Measurements from ENCODE around the gene PHF24.
"Not testable (repeated sequence)": the region's sequence is repeated elsewhere in the genome, so short reads cannot be mapped to it uniquely, and the experiment has no call there.

The PHF24 gene

DNA sequence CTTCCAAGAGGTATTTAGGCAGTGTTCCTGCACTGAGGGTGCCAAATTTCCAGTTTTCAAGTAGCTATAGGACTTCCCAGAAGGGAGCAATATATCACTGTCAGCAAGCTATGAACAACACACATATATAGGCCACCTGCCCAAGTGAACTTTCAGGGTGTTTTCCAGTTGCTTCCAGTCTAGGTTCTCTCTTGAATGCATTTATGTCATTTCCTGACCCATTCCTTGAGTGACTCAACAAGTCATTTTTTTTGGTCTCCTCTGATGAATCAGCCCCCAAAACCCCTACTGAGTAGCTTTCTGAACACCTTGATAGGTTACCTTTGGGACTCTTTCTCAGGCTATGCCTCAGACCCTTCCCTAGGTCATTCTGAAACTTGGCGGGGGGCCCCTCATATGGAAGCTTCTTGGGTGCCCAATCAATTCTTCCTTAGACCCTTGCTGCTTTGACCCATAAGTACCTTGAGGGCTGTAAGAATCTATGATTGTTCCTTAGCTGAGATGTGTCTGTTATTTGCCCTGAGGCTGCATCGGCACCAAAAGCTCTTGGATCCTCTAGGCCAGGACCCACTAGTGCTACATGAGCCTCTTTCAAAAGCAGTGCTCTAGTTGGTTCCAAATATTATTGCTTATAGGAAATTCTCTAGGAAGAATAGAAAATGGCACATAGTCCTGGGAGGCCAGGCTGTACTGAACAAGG, 43.9 kb downstream of the PHF24 start:
- TF ChIP-seq, protein P1, sequence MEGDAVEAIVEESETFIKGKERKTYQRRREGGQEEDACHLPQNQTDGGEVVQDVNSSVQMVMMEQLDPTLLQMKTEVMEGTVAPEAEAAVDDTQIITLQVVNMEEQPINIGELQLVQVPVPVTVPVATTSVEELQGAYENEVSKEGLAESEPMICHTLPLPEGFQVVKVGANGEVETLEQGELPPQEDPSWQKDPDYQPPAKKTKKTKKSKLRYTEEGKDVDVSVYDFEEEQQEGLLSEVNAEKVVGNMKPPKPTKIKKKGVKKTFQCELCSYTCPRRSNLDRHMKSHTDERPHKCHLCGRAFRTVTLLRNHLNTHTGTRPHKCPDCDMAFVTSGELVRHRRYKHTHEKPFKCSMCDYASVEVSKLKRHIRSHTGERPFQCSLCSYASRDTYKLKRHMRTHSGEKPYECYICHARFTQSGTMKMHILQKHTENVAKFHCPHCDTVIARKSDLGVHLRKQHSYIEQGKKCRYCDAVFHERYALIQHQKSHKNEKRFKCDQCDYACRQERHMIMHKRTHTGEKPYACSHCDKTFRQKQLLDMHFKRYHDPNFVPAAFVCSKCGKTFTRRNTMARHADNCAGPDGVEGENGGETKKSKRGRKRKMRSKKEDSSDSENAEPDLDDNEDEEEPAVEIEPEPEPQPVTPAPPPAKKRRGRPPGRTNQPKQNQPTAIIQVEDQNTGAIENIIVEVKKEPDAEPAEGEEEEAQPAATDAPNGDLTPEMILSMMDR (IDR thresholded peaks at IDR 0.05; ENCODE audit: control insufficient read depth, insufficient read depth, low read depth, low read length, missing control alignments): no peak
- H3K4me3 ChIP-seq (ENCODE audit: control insufficient read depth, low read depth, low read length): no peak overlapping the region
- no peak for DNase-seq (ENCODE audit: low read depth)

DNA sequence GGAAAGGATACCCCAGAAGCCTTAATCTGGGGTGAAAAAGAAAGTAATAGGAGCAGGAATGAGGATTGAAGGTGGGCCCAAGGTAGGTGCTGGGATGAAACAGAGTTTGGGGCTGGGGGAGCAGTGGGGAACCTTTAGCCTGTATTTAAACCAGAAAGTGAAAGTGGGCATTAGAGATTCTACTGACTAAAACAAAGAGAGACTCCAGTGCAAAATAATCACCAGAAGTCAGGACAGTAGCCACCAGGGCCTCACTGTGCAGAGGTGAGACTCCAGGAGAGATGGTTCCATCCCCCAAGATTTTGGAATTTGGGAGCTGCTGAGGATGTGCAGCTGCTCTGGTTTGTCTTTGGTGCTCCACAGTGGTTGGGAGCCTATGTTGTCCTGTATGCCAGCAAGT, 44.5 kb downstream of the PHF24 start:
- TF ChIP-seq, protein P1 (IDR thresholded peaks at IDR 0.05; ENCODE audit: control insufficient read depth, insufficient read depth, low read depth, low read length, missing control alignments): no peak
- no peak for DNase-seq (ENCODE audit: low read depth)

DNA sequence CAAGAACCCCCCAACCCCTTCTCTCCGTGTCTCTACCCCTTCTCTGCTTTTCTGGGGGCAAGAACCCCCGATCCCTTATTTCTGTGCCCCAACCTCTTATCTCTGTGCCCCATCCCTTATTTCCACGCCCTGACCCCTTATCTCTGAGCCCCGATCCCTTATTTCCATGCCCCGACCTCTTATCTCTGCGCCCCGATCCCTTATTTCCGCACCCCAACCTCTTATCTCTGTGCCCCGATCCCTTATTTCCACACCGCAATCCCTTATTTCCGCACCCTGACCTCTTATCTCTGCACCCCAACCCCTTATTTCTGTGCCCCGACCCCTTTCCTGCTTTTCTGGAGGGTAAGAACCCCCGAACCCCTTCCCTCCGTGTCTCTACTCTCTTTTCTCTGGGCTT, 46.2 kb downstream of the PHF24 start:
- DNase-seq (ENCODE audit: low read depth); H3K4me3 ChIP-seq (ENCODE audit: control insufficient read depth, low read depth, low read length): not testable (repeated sequence)

More for the DNA sequence above, 44.5 kb downstream of the PHF24 start:
- H3K4me3 ChIP-seq (ENCODE audit: control insufficient read depth, low read depth, low read length): no peak overlapping the region

DNA sequence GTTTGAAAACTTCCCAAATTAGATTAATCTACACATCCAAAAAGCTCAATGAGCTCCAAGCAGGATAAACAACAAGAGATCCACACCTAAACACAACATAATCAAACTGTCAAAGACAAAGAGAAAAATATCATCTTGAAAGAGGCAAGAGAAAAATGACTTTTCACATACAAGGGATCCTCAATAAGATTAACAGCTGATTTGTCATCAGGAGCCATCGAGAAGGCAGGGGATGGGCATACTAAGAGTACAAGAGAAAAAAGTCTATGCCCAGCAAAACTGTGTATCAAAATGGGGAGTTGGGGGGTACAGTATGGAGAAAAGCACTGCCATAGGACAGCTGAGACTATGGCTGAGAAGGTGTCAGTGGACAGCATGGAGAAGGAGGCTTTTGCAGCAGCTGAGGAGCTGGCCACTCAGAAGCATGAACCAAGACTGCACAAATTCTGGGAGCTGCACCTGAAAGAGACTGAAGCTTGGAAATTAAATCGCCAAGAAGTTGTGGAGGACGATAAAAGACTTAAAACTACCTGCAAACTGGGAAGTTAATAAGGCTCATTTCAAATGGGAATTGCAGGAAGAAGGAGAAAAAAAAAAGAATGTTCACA, 52.4 kb downstream of the PHF24 start:
- TF ChIP-seq, protein P1 (IDR thresholded peaks at IDR 0.05; ENCODE audit: control insufficient read depth, insufficient read depth, low read depth, low read length, missing control alignments): no peak
- no peak overlapping the region for H3K4me3 ChIP-seq (ENCODE audit: control insufficient read depth, low read depth, low read length)
- DNase-seq (ENCODE audit: low read depth): no peak

DNA sequence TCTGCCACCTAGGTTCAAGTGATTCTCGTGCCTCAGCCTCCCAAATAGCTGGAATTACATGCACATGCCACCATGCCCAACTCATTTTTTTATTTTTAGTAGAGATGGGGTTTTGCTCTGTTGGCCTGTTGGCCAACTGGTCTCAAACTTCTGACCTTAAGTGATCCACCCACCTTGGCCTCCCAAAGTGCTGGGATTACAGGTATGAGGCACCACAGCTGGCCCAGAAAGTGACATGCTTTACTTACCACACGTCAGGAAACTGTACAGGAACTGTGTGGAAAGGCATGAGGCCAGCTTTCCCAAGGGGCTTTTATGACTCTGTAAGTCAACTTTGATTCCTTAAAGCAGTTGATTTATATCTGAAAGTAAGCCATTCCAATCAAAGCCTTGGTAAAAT, 56.4 kb downstream of the PHF24 start:
- no peak overlapping the region for H3K4me3 ChIP-seq (ENCODE audit: control insufficient read depth, low read depth, low read length)
- DNase-seq (ENCODE audit: low read depth): no peak
- TF ChIP-seq, protein P1 (IDR thresholded peaks at IDR 0.05; ENCODE audit: control insufficient read depth, insufficient read depth, low read depth, low read length, missing control alignments): no peak

DNA sequence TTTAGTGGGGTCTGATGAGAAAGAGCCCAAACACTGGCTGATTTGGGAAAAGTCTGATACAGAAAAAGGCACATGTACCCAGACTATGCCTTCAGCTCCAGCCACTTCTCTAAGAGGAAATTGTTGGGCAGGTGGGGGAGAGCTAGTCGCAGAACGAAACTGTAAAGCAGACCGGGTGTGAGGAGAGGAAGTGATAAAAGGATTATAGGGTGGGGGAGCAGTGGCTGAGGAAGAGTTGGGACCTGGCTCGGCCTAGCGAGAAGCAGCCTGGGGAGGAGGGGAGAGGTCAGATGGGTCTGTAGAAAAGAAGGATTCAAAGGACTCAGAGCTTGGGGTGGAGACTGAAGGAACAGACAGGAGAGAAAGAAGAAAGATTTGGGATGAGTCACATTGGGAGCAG, 65.4 kb downstream of the PHF24 start:
- H3K4me3 ChIP-seq (ENCODE audit: control insufficient read depth, low read depth, low read length); DNase-seq (ENCODE audit: low read depth): not testable (repeated sequence)

DNA sequence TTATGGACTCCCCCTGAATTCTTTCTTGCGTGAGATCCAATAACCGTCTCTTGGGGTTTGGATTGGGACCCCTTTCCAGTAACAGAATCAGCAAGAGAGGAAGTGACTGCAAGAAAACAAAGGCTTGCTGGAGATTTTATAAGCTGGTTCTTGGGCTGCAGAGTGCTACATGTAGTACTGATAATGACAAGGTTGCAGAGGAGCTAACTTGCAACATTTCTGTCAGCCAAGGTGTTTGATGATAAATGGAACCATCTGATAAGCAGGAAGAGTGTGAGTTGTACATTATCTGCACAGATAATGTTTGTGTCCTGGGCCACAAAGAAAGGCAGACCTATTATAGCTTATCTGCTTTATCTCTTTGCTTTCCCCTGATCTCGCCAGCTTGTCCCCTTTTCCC, 68.6 kb downstream of the PHF24 start:
- TF ChIP-seq, protein P1 (IDR thresholded peaks at IDR 0.05; ENCODE audit: control insufficient read depth, insufficient read depth, low read depth, low read length, missing control alignments): no peak
- H3K4me3 ChIP-seq (ENCODE audit: control insufficient read depth, low read depth, low read length): no peak overlapping the region
- no peak for DNase-seq (ENCODE audit: low read depth)

Data from AG09309 (cell line).